ENCODE results near the gene KDM8.
"Not testable (repeated sequence)": the region's sequence is repeated elsewhere in the genome, so short reads cannot be mapped to it uniquely, and the experiment has no call there.

KDM8 gene

GRCh38 chr16:27191352-27191924, 11.9 kb upstream of the KDM8 start:
- no peak for DNase-seq

DNA sequence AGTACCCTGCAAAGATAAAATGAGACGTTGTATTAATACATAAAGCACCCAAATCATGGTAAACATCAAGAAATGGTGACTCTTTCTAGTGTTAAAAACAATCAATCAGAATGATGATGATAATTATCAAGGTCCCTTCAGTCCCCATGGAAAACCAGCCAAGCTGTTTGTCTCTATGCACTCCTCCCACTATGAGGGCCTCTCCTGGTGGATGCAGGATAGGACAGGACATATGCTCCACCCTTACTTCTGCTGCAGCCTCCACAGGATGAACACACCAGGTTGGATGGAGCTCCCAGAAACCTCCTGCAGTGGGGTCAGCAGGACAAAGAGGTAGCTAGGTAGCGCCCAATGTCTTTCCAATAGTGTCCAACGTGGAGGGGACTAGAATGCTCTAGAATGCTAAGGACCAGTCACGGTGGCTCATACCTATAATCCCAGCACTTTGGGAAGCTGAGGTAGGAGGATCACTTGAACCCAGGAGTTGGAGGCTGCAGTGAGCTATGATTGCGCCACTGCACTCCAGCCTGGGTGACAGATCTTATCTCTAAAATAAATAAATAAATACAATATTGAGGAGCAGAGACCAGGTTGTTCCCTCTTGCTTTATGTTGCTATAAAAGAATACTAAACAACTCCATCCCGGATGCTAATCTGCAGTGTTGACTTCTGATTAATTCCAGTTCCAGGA, 9.9 kb upstream of the KDM8 start:
- no peak for DNase-seq

DNA sequence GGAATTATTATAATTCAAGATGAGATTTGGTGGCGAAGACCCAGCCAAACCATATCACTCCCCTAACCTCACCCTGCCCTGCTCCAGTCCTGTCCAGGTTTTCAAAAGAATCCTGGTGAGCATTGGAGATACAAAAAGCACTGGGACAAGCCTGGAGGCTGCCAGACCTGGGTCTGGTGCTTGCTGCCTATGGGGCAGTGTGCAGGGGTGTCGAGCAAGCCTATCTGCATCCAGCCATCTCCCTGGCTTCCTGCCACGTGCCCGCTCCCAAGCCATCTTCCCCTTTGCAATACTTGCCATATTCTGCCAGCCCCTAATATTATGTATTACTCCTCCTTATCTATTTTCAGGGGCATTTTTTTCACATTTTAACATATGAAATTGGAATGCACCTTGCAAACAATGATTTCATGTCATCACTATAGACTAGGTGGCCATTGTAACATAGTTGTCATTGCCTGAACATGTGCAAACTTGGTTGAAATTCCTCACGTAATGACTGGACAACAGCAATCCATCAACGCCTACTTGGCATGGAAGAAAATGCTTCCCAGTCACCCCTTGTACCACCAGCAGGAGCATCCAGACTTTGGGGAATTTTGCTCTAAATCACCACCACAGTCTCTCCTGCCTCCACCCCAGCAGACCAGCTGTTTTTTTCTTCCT, 8.1 kb upstream of the KDM8 start:
- no peak for DNase-seq

- peak in 1 of 2 donors; percentile 32 for DNase-seq
Observed at GRCh38 chr16:27195941-27196595, 7.3 kb upstream of the KDM8 start.

GRCh38 chr16:27197004-27197403, 6.3 kb upstream of the KDM8 start:
- DNase-seq = no peak

DNA sequence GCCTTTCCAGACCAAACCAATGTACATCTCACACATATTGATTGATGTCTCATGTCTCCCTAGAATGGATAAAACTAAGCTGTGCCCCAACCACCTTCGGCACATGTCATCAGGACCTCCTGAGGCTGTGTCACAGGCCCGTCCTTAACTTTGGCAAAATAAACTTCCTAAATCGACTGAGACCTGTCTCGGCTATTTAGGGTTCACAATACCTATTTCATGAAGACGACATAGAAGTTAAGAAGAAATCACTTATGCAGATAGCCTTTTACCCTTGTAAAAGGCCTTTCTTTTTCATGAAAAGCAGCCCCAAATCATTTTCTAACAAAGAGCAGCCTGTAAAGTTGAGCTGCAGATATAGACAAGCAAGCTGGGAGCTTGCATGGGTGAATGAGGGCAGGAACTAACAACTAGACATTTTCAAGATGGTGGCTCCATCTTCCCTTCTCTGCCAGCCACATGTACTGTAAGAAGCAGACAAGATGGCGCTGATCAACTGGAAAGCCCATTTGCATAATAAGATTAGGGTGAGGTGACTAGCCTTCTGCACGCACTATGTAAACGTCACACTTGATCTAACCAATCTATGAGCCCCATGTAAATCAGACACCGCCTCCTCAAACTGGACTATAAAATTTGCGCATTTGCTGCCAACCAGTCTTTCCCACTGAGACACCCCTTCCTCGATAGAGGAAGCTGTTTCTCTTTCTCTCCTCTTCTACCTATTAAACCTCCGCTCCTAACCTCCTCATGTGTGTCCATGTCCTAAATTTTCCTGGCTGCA, 4.7 kb upstream of the KDM8 start:
- no peak for DNase-seq

- no peak for DNase-seq
Observed at GRCh38 chr16:27199235-27199586, 4.1 kb upstream of the KDM8 start.

DNA sequence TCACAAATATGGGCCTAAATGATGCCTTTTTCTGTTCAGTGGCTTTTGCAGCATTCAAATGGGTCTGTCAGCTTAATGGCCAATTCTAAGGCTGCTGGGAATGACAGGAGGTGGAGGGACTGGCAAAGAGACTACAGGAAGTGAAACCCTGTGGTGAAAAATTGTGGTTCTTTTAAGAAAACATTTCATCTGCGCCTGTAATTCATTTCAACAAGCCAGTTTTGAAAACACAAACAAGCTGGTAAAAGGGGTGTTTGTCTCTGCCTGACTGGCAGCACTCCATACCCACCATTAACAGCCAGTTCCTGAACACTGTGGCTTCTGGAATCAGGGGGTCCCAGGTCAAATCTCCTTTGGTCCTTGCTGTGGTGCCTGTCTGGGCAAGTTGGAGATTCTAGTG, 3.6 kb upstream of the KDM8 start:
- DNase-seq = no peak

GRCh38 chr16:27200914-27201313, 2.4 kb upstream of the KDM8 start:
- not testable (repeated sequence) for DNase-seq

GRCh38 chr16:27202923-27203506, 311 bp upstream of the KDM8 start:
- peak; percentile 92 for DNase-seq

DNA sequence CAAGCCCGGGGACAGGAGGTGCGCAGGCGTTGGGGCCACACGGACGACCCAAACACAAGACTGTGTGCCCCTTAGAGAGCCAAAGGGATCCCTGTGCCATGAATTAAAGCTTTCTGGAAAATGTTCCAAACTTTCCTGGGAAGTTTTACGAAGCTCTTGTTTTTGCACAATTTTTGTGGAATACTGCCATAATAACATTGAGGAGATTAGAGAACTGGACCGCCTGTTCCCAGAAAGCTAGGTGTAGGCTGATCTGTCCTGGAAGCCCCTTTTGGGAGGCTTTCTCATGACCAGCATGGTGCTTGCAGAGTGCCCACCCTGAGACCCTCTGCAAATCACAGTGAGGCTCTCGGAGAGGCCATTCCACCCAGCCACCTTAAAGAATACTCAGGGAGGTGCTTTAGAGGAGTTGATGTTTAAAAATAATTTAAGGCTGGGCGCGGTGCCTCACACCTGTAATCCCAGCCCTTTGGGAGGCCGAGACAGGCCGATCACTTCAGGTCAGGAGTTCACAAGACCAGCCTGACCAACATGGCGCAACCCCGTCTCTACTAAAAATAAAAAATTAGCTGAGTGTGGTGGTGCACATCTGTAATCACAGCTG, 1.1 kb downstream of the KDM8 start:
- no peak for DNase-seq

DNA sequence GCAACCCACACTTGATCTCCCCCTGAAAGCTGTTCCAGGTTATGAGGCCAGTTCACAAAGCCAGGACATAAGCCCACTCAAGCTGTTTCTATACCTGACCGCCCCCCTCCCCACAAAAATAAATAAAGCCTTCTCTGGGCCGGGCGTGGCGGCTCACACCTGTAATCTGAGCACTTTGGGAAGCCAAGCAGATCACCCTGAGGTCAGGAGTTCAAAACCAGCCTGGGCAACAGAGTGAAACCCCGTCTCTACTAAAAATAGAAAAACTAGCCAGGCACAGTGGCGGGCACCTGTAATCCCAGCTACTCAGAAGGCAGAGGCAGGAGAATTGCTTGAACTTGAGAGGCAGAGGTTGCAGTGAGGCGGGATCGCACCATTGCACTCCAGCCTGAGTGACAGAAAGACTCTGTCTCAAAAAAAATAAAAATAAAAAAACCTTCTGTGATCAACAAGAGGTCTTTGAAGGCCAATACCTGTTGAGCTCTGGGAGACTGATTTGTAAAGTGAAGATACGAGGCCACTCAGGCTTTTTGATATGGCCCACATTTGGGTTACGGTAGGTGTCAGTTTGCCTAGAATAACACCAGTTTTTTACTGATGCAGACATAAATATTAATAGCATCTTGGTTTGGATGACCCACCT, 2.2 kb downstream of the KDM8 start:
- DNase-seq = no peak

GRCh38 chr16:27207121-27207520, 3.8 kb downstream of the KDM8 start:
- not testable (repeated sequence) for DNase-seq

DNA sequence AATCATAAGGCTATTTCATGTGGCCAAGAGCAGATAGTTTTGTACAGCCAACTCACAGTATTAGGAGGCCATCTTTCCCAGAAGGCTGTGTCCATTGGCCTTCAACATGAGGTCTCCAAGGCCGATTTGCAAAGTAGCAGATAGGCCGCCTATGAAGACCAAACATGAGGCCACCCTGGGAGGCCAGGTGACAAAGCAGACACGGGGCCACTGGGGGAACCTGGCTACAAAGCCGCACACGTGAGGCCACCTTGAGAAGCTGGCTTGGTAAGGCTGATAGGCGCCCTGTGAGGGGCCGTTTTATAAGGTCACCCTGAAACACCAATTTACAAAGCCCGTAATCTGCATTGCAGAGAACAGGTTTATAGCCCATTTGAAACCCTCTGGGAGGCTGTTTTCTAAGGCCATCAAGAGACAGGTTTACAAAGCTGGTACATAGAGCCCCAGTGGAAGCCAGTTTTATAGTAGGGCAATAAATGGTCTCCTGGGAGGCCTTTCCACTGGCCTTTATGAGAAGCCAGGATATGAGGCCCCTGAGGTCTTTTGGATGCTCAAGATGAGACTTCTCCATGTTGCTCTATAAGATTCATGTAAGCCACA, 4.9 kb downstream of the KDM8 start:
- DNase-seq = no peak

- no peak for DNase-seq
Observed at GRCh38 chr16:27208796-27209195, 5.5 kb downstream of the KDM8 start.

DNA sequence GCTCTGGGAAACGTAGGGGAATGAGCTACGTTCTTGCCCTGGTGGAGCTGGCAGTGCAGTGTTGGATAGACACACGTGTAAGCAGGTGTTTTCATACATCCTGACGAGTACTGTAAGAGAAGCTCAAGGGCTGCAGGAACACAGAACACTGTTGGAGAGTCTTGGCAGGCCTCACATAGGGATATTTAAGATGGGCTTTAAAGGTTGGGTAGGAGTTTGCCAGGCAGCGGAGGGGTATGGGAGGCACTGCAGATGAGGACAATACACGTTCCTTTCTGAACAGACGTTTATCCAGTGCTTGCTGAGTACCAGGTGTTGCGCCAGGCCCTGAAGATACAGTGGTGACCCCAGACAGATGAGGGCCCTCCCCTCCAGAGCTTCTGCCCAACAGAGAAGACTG, 6.3 kb downstream of the KDM8 start:
- DNase-seq = no peak

- DNase-seq = no peak
Observed at GRCh38 chr16:27210174-27210573, 6.8 kb downstream of the KDM8 start.

DNA sequence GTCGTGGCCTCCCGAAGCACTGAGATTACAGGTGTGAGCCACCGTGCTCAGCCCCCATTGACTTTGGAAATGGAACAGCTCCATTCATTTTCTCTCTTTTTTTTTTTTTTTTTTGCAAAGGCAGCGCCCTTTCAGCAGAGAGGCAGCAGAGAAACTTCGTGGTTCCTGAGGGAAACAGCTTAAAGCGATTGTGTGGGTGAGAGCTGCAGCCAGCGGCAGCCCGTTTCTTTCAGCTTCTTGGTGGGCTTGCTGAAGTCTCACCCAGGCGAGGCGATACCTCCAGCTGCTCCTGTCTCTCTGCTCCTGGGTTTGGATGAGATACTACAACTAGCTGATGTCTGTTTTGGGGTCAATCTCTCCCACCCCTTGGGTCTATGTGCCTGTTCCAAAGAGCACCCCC, 7.7 kb downstream of the KDM8 start:
- DNase-seq = no peak

- DNase-seq = no peak
Observed at GRCh38 chr16:27214084-27214961, 11.0 kb downstream of the KDM8 start.

GRCh38 chr16:27215660-27216059, 12.3 kb downstream of the KDM8 start:
- no peak for DNase-seq

All from stimulated activated CD4-positive, alpha-beta T cell treated with anti-CD3 and anti-CD28 coated beads, Interleukin-2, amount 100 ng/mL, for 24 hours (primary cell).